Measurements from ENCODE around the gene PLPPR1.

DNA sequence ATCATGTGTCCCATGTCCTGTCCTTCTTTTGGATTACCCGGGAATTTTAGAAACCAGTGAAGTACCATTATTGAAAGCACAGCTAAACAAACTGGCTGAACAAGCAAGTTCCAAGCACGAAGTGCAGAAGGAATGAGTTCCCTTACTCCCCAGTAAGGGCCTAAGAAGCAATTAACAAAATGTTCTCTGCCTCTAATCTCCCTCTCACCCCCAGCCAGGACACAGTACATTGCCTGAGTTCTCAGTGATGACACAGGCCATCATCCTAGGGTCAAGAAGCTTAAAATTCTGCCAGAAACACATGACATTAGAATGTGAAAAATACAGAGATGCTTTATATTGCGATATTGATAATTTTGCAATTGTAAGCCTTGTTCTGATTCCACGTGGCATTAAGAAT is 118.0 kb downstream of the PLPPR1 start:
- no peak for TF ChIP-seq EZH2 (optimal IDR thresholded peaks at IDR 0.05; ENCODE audit: low read depth, low read length)
- TF ChIP-seq, protein P1, sequence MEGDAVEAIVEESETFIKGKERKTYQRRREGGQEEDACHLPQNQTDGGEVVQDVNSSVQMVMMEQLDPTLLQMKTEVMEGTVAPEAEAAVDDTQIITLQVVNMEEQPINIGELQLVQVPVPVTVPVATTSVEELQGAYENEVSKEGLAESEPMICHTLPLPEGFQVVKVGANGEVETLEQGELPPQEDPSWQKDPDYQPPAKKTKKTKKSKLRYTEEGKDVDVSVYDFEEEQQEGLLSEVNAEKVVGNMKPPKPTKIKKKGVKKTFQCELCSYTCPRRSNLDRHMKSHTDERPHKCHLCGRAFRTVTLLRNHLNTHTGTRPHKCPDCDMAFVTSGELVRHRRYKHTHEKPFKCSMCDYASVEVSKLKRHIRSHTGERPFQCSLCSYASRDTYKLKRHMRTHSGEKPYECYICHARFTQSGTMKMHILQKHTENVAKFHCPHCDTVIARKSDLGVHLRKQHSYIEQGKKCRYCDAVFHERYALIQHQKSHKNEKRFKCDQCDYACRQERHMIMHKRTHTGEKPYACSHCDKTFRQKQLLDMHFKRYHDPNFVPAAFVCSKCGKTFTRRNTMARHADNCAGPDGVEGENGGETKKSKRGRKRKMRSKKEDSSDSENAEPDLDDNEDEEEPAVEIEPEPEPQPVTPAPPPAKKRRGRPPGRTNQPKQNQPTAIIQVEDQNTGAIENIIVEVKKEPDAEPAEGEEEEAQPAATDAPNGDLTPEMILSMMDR (IDR thresholded peaks at IDR 0.05; ENCODE audit: low read length): no peak
